CD4-positive, alpha-beta T cell treated with Interleukin-4 for 4 hours (primary cell): Measurements from ENCODE around the gene ZSWIM8.
"Not testable (repeated sequence)": the region's sequence is repeated elsewhere in the genome, so short reads cannot be mapped to it uniquely, and the experiment has no call there.

Experiments
- DNase-seq: peaks from one replicate; pipeline ENCODE4 v3.0.0-alpha.2; 2020

ZSWIM8 gene

DNA sequence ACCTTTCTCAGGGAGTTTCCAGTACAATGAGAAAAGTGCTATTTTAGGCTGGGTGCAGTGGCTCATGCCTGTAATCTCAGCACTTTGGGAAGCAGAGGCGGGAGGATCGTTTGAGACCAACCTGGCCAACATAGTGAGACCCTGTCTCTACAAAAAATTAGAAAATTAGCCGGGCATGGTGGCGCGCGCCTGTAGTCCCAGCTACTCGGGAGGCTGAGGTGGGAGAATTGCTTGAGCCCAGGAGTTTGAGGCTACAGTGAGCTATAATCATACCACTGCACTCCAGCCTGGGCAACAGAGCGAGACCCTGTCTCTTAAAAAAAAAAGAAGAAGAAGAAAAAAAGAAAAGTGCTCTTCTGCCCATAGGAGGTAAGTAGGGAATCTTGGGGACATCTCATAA is 10.6 kb downstream of the ZSWIM8 start:
- not testable (repeated sequence) for DNase-seq

DNA sequence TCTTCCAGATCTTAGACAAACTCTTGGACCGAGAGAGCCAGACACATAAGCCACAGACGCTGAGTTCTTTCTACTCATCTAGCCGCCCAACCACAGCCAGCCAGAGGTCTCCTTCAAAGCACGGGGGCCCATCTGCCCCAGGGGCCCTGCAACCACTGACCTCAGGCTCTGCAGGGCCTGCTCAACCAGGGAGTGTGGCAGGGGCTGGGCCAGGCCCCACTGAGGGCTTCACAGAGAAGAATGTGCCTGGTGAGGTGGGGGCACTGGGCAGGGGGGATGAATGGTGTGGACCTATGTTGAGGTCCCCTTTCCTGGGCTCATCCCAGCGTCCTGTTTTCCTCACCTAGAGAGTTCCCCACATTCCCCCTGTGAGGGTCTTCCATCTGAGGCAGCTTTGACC is 11.4 kb downstream of the ZSWIM8 start:
- no peak for DNase-seq

DNA sequence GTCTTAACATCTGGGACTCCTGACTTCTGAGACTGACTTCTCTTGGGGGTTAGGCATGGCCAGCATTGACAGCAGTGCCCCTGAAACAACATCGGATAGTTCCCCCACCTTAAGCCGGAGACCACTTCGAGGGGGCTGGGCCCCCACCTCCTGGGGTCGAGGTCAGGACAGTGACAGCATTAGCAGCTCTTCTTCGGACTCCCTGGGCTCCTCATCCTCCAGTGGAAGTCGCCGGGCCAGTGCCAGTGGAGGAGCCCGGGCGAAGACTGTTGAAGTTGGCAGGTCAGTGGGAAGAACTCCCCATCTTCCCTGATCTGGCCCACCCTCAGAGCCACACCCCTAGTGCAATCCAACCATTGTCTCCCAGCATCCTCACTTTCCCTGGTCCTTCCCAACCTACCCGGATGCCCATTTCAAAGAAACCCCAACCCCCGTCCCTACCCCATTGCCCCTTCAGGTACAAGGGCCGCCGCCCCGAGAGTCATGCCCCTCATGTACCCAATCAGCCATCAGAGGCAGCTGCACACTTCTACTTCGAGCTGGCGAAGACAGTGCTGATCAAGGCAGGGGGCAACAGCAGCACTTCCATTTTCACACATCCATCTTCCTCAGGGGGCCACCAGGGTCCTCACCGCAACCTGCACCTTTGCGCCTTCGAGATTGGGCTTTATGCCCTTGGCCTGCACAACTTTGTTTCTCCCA is 12.1 kb downstream of the ZSWIM8 start:
- no peak for DNase-seq

DNA sequence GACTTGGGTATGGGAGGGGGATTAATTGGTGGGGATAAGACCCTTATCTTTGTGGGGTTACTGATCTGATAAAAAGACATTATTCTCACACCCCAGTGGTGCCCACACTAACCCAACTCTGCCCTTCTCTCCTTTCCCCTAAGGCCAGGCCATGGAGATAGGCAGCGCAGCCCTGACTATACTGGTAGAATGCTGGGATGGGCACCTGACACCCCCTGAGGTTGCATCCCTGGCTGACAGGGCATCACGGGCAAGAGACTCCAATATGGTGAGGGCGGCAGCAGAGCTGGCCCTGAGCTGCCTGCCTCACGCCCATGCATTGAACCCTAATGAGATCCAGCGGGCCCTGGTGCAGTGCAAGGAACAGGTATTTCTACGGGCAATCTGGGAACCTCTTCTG is 12.7 kb downstream of the ZSWIM8 start:
- no peak for DNase-seq

DNA sequence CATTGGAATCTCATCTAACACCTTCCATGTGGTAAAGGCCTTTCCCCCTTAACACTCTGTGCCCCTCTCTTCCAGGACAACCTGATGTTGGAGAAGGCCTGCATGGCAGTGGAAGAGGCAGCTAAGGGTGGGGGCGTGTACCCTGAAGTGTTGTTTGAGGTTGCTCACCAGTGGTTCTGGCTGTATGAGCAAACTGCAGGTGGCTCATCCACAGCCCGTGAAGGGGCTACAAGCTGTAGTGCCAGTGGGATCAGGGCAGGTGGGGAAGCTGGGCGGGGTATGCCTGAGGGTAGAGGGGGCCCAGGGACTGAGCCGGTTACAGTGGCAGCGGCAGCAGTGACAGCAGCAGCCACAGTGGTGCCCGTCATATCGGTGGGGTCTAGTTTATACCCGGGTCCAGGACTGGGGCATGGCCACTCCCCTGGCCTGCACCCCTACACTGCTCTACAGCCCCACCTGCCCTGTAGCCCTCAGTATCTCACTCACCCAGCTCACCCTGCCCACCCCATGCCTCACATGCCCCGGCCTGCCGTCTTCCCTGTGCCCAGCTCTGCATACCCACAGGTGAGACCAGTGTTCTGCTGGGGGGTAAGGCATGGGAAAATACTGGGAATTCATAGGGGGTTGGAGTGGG is 13.6 kb downstream of the ZSWIM8 start:
- no peak for DNase-seq

DNA sequence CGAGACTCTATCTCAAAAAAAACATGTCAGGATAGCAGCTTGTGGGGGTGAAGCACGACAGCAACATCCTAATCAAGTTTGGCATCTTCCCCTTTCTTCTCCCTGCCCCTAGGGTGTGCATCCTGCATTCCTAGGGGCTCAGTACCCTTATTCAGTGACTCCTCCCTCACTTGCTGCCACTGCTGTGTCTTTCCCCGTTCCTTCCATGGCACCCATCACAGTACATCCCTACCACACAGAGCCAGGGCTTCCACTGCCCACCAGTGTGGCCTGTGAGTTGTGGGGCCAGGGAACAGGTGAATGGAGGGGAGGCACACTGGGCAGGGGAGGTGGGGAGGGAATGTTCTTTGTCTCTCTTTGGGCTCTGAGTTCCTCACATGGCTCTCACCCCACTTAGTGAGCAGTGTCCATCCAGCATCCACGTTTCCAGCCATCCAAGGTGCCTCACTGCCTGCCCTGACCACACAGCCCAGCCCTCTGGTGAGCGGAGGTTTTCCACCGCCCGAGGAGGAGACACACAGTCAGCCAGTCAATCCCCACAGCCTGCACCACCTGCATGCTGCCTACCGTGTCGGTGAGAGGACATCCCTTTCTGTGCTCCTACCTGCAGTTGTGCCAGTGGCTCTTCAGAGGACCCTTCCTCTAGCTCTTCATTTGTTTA is 14.6 kb downstream of the ZSWIM8 start:
- DNase-seq = no peak

DNA sequence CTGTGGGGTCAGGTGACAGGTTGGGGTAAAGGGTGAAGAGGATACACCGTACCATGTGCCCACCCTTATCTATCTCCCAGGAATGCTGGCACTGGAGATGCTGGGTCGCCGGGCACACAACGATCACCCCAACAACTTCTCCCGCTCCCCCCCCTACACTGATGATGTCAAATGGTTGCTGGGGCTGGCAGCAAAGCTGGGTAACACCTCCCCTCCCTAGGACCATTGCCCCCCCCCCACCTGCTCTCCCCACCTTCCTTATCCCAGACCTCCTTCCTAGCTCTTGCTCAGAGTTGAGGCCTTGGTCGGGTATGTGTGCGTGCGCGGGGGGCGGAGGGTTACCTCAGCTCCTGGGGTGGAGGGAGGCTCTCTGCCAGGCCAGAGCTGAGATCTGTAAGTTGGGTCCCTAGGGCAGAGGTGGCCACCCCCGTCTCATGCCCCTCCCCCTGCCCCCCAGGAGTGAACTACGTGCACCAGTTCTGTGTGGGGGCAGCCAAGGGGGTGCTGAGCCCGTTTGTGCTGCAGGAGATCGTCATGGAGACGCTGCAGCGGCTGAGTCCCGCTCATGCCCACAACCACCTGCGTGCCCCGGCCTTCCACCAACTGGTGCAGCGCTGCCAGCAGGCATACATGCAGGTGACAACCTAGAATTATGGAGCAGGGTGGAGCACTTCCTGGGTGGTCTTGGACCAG is 15.3 kb downstream of the ZSWIM8 start:
- no peak for DNase-seq

DNA sequence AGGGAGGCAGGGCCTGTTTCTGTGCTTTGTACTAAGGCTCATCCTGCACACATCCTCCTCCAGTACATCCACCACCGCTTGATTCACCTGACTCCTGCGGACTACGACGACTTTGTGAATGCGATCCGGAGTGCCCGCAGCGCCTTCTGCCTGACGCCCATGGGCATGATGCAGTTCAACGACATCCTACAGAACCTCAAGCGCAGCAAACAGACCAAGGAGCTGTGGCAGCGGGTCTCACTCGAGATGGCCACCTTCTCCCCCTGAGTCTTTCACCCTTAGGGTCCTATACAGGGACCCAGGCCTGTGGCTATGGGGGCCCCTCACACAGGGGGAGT is 15.8 kb downstream of the ZSWIM8 start:
- DNase-seq = no peak

DNA sequence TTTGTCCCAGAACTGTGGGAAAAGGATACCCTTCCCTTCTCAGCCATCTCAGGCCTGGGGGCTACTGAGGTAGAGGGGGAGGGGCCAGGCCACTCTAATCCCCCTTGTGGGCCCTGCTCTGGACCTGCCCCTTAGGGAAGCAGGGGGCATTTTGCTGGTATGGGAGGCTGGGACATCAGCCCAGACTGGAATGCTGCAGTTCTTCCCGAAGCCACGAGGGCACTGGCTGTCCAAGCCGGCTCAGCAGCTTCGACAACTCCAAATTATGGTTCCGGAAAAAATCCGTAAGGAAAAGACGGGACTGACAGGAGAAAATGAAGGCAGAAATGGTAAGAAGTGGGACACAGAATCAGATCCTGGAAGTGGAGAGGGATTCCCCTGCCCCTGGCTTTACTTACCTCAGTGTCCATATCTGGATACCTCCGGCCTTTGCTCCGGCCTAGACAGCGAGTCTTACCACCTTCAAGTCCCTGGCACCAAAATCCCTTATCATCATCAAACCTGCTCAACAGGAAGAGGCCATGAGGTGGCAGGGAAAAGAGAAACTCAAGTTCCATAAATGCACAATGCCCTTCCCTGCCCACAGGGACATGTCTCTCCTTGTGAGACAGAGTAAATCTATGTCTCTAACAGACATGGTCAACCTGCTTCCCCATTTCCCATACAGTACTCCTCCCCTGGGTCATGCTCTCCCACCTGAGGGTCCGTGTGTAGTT is 17.0 kb downstream of the ZSWIM8 start:
- DNase-seq = no peak

DNA sequence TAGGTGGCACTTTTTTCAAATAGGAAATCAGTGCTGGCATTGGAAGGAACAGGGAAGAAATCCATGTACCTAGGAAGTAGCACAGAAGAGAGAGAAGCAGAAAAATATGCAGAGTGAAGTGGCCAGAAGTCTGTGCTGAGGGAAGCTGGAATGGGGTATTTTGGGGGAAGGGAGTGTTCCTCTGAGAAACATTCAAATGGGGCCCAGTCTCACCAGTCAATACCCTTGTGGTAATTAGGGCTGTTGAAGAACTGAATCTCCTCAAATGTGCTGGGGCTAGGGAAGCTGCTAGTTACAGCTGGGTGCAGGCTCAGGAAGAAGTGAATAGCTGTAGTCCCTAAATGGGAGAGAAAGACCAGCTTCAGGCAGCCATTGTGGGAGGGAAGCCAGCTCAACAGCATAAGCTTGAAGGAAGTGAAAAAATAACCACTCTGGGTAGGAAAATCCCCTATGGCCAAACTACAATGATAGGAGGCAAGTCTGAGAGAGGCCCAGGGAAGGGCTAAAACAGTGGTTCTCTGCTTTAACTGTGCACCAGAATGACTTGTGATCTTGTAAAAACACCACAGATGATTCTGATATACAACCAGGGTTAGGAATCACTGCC is 18.4 kb downstream of the ZSWIM8 start:
- DNase-seq = no peak

DNA sequence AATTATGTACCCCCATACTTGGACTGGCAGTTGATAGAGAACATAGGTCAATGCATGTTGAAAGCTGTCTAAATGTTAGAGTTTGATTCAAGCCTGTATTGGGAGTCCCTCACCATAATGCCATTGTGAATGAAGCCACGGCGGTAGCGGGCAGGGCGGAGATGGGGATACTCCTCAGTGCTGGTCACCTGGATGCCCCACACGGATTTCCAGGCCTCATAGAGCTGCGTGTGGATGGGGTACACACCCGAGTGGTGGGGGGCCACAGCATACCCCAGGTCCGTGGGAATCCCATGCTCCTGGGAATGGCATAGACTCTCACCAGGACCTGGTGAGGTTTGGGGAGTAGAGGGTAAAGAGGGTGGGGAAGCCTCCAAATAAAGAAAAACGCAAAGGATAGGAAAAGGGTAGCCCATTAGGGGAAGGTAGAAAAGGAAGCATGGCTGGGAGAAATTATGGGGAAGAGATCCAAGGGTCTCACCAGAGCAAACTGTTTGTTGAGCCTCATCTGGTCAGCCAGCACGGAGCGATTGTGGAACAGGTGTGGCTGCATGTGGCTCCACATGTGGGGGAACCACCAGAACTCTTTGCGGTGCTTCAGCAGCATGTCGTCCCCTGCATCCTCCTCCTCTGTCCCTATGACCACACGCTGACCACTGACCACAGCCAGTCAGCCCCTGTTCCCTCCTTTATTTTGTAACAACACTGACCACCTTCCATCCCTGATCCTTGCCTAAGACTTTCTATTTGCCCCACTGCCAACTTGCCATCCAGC is 21.0 kb downstream of the ZSWIM8 start:
- no peak for DNase-seq

DNA sequence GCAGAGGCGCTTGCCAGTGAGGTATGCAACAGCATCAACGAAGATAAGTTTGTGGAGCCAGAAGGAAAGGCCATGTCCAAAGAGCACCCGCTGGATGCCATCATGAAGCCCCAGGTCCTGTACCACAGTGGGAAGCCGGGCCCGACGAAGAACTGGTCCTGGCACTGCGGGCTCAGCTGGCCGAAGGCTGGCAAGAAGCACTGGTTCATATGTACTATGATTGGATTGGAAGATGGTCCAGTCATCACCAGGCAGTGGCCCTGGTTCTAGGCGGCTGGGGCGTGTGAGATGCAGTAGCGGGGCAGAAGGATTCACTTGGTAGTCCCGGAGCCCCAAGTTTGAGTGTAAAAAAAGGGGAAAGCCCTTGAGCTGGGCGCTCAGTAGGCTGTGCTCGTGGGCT is 22.1 kb downstream of the ZSWIM8 start:
- DNase-seq = no peak

DNA sequence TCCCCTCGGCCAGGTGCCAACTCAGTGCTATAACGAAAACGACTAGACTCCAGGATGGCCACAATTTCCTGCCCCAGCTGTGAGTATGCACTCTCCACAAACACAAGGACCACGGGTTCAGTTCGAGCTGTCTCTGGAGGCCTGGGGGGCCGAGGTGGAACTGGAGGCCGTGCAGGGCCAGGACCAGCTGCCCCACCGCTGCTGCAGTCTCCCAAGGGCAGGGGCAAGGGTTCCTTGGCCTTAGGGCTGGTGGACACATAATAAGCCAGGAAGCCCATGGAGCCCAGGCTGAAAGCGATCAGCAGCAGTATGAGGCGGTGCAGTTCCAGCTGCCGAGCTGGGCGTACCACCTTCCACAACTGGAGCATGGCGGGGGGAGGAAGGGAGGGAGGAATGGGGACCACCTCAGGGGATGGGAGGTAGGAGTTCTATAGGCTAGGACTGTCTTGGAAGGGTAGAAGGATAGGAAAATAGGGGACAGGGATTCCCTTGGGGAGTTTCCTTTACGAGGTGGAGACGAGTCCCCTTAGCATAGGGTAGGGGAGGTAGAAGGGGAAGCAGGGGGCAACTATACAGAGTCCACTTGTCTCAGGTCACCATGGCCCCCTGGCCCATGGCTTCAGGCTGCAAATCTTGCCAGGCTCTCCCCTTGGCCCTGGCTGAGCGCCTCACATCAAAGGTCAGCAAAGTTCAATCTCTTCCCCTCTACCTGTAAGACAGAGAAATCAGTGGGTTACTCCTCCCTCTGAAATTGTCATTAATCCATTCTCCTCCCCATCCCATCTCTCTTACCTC is 22.8 kb downstream of the ZSWIM8 start:
- DNase-seq = no peak

DNA sequence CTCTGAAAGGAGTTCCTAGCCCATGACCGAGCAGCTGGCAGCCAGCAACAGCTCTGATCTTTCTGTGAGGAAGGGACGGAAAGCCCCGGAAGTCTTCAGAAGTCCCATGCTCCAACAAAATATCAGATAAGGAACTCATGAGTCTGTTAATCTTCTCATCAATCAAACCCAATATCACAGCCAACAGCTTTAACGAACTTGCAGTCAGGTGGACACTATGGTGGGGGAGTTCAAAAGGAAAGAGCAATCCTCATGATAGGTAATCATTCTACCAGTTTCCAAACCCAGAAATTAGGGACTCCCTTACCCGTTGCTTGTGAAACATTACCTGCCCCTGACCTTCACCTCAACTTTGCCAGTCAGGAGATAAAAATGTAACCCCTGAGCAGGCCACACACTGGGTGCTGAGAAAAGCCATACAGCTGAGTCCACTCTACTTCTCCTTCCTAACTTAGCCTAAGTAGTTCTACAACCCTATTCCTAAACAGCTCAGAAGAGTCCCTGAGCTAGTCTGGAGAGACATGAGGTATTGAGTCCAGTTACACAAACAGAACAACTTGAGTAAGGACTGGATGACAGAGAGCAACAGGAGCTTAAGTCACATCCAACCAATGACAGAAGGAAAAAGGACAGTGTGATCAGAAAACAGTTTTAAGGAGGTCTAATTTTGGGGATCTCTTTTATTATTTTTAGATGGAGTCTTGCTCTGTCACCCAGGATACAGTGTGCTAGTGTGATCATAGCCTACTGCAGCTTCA is 23.8 kb downstream of the ZSWIM8 start:
- no peak for DNase-seq

DNA sequence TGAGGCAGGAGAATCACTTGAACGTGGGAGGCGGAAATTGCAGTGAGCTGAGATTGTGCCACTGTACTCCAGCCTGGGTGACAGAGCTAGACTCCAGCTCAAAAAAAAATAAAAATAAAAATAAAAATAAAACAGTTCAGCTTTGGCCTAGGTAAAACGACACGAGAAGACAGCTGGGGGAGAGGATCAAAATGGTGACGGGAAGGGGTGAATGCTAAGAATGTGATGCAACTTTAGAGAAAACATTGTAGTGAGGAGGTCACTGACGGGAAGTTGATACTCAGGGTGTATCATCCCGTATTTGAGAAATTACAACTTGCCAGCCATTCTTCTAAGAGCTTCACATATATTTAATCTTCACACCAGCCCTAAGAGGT is 24.9 kb downstream of the ZSWIM8 start:
- no peak for DNase-seq

DNA sequence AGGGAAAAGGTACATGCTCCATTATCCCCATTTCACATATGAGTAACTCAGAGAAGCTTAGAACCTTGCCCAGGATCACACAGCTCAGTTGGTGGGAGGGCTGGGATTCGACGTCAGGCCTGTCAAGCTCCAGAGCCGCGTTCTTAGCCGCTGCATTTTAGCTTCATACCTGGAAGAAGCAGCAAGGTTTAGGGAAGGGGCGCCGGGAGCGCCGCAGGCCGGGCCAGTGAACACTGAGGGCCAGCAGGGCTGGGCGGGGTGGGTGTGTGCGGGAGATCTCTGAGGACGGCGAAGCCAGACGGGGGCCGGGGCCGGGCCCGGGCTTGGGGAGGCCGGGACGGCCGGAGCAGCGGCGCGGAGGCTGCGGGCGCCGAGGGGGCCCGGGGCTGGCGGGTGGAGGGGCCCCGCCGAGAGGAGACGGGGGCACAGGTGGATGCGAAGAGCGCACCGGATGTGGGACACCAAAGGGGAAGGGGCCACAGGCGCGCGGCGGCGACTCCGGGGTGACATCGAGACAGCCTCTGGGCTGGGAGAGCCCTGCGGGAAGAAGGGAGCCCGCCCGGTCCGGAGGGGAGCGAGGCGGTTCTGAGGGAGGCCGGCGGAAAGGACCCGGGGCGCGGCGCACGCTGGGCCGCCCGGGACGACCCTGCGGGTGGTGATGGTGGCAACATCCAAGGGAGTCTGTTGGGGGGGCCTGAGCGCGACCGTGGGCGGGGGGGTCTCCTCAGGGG is 25.5 kb downstream of the ZSWIM8 start:
- peak; percentile 44 for DNase-seq

DNA sequence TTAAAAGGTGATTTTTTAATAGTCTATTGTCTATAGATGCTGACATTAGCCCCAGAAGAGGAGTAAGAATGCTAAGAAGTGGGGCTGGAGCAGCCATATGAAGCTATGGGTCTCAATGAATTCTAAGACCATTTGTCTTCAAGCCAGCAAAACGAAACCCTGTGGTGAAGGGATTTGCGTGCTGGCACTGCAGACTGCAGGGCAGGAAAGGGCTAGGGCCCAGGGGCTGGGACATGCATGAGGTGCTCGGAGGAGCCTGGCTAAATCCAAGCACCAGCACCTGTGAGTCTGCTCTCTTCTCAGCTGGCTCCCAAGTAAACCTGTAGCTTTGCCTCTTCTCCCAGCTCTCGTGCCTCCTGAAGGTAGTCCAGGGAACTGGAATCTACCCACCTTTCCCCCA is 27.3 kb downstream of the ZSWIM8 start:
- DNase-seq = no peak

DNA sequence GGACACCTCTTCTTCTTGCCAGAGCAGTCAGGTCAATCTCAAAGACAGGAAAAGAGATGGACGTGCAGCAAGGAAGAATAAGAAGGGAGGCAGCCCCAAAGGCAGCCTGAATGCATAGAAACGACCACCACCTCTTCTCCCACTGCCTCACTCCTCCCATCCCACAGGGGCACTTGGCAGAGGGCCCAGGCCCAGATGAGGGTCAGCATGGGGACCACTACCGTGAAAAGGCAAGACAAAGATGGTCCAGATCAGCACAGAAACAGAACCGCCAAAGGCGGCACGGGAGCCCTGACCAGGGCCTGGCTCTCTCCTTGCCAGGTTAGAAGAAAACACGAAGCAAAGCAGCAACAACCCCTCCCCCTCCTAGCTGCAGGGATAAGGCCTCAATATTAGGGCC is 27.9 kb downstream of the ZSWIM8 start:
- DNase-seq = no peak

DNA sequence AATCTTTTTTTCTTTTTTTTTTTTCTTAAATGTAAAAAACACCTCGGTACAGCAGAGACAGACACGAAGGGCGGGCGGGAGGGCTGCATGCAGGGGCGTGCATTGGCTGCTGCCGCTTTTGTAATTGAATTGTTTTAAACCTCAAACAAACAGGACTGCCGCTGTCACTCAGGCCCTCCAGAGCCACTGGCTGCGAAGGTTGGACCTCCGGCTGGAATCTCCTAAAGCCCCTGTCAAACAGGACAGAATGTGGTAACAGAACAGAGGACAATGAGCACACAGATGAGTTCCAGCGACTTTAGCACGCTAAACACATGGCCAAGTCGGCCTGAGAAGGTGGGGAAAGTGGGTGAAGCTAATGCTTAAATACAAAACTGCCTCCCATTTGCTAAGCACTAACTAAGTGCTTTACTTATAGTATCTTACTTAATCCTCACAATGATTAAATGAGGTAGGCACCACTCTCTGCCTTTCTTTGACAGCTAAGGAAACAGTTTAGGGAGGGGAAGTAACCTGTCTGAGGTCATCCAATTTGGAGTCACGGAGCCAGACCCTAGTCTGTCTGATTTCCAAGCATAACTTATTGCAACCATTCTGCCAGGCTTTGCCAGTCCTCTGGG is 29.0 kb downstream of the ZSWIM8 start:
- no peak for DNase-seq
